Measurements from ENCODE around the gene AQP6.
A peak's percentile ranks its signal among the peaks of the same experiment; 100 is the strongest.

The AQP6 gene

DNA sequence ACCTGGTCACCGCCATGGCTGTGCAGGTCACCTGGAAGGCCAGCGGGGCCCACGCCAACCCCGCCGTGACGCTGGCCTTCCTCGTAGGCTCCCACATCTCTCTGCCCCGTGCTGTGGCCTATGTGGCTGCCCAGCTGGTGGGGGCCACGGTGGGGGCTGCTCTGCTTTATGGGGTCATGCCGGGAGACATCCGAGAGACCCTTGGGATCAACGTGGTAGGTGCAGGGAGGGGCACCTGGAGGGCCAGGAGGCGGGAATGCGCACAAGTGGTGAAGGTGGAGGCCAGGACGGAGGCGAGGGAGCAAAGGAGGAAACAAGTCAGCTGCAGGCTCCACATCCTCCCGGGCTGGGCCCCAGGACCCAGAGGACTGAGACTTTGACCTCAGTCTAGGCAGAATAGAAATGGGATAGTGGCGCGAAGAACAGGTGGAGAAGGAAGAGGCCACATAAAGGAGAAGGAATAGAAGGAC lies 649 bp downstream of the AQP6 start:
- ATAC-seq, result no peak
- no peak for TF ChIP-seq RARB (CRISPR knock-in tag; IDR thresholded peaks at IDR 0.05)
- no peak for TF ChIP-seq ZFP30 (CRISPR knock-in tag; IDR thresholded peaks at IDR 0.05)

- no peak for TF ChIP-seq RARB (CRISPR knock-in tag; IDR thresholded peaks at IDR 0.05)
- TF ChIP-seq TSHZ2 (CRISPR knock-in tag; IDR thresholded peaks at IDR 0.05), result peak; percentile 76; the same call in 1 of the 2 replicates
- TF ChIP-seq ZNF70 (CRISPR knock-in tag; IDR thresholded peaks at IDR 0.05), result peak; percentile 34; the same call in 1 of the 2 replicates
Observed at GRCh38 chr12:49974231-49974675, 1.5 kb downstream of the AQP6 start.

DNA sequence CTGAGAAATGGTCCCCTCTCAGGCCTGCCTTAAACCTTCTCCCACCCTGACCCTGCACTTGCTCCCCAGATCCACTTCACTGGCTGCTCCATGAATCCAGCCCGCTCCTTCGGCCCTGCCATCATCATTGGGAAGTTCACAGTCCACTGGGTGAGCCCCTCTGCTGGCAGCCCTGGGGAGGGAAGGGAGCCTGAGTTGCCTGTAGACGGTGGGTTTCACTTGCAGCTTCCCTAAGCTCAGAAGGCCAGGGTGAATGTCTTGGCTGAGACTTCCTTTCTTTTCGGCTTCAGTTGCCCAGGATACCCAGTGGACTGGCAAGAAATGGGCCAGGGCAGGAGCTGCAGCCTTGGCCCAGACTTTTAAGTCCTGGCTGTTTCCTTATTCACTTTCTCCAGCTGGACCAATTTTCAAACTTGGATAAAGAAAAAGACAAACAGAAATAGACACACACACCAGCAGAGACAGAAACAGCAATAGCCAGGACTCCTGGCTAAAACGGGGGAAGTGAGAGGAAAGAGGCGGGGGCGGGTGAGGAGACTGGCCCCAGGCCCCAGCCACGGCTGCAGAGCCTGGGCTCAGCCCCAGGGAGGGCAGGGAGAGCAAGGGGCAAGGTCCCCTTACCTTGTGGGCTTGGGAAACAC lies 2.0 kb downstream of the AQP6 start:
- no peak for ATAC-seq
- TF ChIP-seq ARNTL (CRISPR knock-in tag; IDR thresholded peaks at IDR 0.05; ENCODE audit: borderline replicate concordance, low read depth), result no peak
- TF ChIP-seq SNAI2 (CRISPR knock-in tag; IDR thresholded peaks at IDR 0.05), result no peak
- TF ChIP-seq ESRRG (CRISPR knock-in tag; IDR thresholded peaks at IDR 0.05), result no peak
- TF ChIP-seq, protein P1, sequence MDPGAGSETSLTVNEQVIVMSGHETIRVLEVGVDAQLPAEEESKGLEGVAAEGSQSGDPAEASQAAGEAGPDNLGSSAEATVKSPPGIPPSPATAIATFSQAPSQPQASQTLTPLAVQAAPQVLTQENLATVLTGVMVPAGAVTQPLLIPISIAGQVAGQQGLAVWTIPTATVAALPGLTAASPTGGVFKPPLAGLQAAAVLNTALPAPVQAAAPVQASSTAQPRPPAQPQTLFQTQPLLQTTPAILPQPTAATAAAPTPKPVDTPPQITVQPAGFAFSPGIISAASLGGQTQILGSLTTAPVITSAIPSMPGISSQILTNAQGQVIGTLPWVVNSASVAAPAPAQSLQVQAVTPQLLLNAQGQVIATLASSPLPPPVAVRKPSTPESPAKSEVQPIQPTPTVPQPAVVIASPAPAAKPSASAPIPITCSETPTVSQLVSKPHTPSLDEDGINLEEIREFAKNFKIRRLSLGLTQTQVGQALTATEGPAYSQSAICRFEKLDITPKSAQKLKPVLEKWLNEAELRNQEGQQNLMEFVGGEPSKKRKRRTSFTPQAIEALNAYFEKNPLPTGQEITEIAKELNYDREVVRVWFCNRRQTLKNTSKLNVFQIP (CRISPR knock-in tag; IDR thresholded peaks at IDR 0.05; ENCODE audit: borderline replicate concordance, low read depth), result no peak
- TF ChIP-seq PATZ1 (CRISPR knock-in tag; IDR thresholded peaks at IDR 0.05; ENCODE audit: borderline replicate concordance), result no peak
- TF ChIP-seq, protein P2, sequence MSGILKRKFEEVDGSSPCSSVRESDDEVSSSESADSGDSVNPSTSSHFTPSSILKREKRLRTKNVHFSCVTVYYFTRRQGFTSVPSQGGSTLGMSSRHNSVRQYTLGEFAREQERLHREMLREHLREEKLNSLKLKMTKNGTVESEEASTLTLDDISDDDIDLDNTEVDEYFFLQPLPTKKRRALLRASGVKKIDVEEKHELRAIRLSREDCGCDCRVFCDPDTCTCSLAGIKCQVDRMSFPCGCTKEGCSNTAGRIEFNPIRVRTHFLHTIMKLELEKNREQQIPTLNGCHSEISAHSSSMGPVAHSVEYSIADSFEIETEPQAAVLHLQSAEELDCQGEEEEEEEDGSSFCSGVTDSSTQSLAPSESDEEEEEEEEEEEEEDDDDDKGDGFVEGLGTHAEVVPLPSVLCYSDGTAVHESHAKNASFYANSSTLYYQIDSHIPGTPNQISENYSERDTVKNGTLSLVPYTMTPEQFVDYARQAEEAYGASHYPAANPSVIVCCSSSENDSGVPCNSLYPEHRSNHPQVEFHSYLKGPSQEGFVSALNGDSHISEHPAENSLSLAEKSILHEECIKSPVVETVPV (CRISPR knock-in tag; IDR thresholded peaks at IDR 0.05), result no peak
- no peak for TF ChIP-seq PPARA (CRISPR knock-in tag; IDR thresholded peaks at IDR 0.05; ENCODE audit: borderline replicate concordance)
- no peak for TF ChIP-seq ZNF8 (CRISPR knock-in tag; IDR thresholded peaks at IDR 0.05)
- no peak for TF ChIP-seq TCF4 (CRISPR knock-in tag; IDR thresholded peaks at IDR 0.05; ENCODE audit: borderline replicate concordance)
- no peak for TF ChIP-seq OSR1 (CRISPR knock-in tag; IDR thresholded peaks at IDR 0.05)
- TF ChIP-seq GLIS3 (CRISPR knock-in tag; IDR thresholded peaks at IDR 0.05), result no peak
- no peak for TF ChIP-seq BACH2 (CRISPR knock-in tag; IDR thresholded peaks at IDR 0.05; ENCODE audit: borderline replicate concordance)
- no peak for TF ChIP-seq TOX (CRISPR knock-in tag; IDR thresholded peaks at IDR 0.05; ENCODE audit: borderline replicate concordance)
- TF ChIP-seq ZNF70 (CRISPR knock-in tag; IDR thresholded peaks at IDR 0.05), result no peak
- TF ChIP-seq ZFP30 (CRISPR knock-in tag; IDR thresholded peaks at IDR 0.05), result no peak
- no peak for TF ChIP-seq RARB (CRISPR knock-in tag; IDR thresholded peaks at IDR 0.05)
- TF ChIP-seq ZFP3 (CRISPR knock-in tag; IDR thresholded peaks at IDR 0.05), result no peak
- TF ChIP-seq ZNF565 (CRISPR knock-in tag; conservative IDR thresholded peaks at IDR 0.05; ENCODE audit: low read depth), result no peak
- TF ChIP-seq CREB5 (CRISPR knock-in tag; IDR thresholded peaks at IDR 0.05; ENCODE audit: low read depth), result no peak

More at GRCh38 chr12:49974231-49974675, 1.5 kb downstream of the AQP6 start:
- peak; percentile 96 for ATAC-seq
